DOHH2 (cell line): Measurements from ENCODE around the gene USO1.

Experiments
- EZH2phosphoT487 ChIP-seq: fragments of 200-600 bp; sonication (generic); IDR thresholded peaks from 2 replicates; pipeline ENCODE4 v1.6.1; 2017; ENCODE audit warnings: borderline replicate concordance, mild to moderate bottlenecking, antibody characterized with exemption, low read length, moderate library complexity, mixed read lengths
- TF ChIP-seq, protein P1 (sequence below): fragments of 200-600 bp; sonication (generic); IDR thresholded peaks from one replicate; pipeline ENCODE4 v1.5.1; 2014; ENCODE audit warnings: antibody characterized with exemption, mild to moderate bottlenecking, low read depth, low read length; ENCODE audit not compliant: poor library complexity, severe bottlenecking

- TF ChIP-seq, protein P1, sequence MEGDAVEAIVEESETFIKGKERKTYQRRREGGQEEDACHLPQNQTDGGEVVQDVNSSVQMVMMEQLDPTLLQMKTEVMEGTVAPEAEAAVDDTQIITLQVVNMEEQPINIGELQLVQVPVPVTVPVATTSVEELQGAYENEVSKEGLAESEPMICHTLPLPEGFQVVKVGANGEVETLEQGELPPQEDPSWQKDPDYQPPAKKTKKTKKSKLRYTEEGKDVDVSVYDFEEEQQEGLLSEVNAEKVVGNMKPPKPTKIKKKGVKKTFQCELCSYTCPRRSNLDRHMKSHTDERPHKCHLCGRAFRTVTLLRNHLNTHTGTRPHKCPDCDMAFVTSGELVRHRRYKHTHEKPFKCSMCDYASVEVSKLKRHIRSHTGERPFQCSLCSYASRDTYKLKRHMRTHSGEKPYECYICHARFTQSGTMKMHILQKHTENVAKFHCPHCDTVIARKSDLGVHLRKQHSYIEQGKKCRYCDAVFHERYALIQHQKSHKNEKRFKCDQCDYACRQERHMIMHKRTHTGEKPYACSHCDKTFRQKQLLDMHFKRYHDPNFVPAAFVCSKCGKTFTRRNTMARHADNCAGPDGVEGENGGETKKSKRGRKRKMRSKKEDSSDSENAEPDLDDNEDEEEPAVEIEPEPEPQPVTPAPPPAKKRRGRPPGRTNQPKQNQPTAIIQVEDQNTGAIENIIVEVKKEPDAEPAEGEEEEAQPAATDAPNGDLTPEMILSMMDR, result no peak
- TF ChIP-seq EZH2phosphoT487, result no peak
Measured at GRCh38 chr4:75819121-75819520, 94.7 kb downstream of the USO1 start.
